ENCODE measurements around the gene DEFB108B.
"Not testable (repeated sequence)": the region's sequence is repeated elsewhere in the genome, so short reads cannot be mapped to it uniquely, and the experiment has no call there.

GRCh38 chr11:71878059-71878458 is 45.1 kb downstream of the DEFB108B start, which contains the start of gene DEFB131B:
- not testable (repeated sequence) for TF ChIP-seq CTCF, POLR2A (IDR thresholded peaks at IDR 0.05)
